ENCODE results near the gene GAPDHS. TPM values are rescaled to one million over a fixed set of nuclear protein-coding genes. Genes with fewer than 3 reads are reported as not detected.

The GAPDHS gene
- total and polyA plus RNA-seq, 2 of the 13 experiments (the other 11 are each of a cell fraction or from before 2014, with no cell fraction given): not detected

- TF ChIP-seq ZNF570 (CRISPR knock-in tag; IDR thresholded peaks at IDR 0.05; ENCODE audit: borderline replicate concordance) (no peak), ZFP90 (CRISPR knock-in tag; IDR thresholded peaks at IDR 0.05; ENCODE audit: borderline replicate concordance) (no peak), ARNTL (CRISPR knock-in tag; IDR thresholded peaks at IDR 0.05) (0 out of 2 replicates have a peak, but pooled peaks have one; percentile 37), NFE2 (CRISPR knock-in tag; IDR thresholded peaks at IDR 0.05) (no peak), ZNF691 (CRISPR knock-in tag; IDR thresholded peaks at IDR 0.05; ENCODE audit: borderline replicate concordance, low read depth) (no peak), ZNF235 (CRISPR knock-in tag; IDR thresholded peaks at IDR 0.05; ENCODE audit: borderline replicate concordance) (no peak), ZC3H13 (CRISPR knock-in tag; IDR thresholded peaks at IDR 0.05) (no peak), SNAI1 (CRISPR knock-in tag; IDR thresholded peaks at IDR 0.05; ENCODE audit: borderline replicate concordance) (no peak), XRCC5 (optimal IDR thresholded peaks at IDR 0.05; ENCODE audit: low read length) (no peak), ARID2 (CRISPR knock-in tag; IDR thresholded peaks at IDR 0.05; ENCODE audit: borderline replicate concordance) (no peak), NR2F2 (IDR thresholded peaks at IDR 0.05; ENCODE audit: borderline replicate concordance, low read depth) (peak; percentile 79), GTF2F1 (IDR thresholded peaks at IDR 0.05; ENCODE audit: low read length) (no peak), ZNF317 (CRISPR knock-in tag; IDR thresholded peaks at IDR 0.05) (no peak), RNF219 (CRISPR knock-in tag; IDR thresholded peaks at IDR 0.05) (no peak), ZNF839 (CRISPR knock-in tag; IDR thresholded peaks at IDR 0.05; ENCODE audit: borderline replicate concordance) (no peak), GABPA (IDR thresholded peaks at IDR 0.05; ENCODE audit: low read depth, low read length) (no peak), GABPA (CRISPR knock-in tag; IDR thresholded peaks at IDR 0.05; ENCODE audit: low read depth) (no peak), MAF1 (CRISPR knock-in tag; IDR thresholded peaks at IDR 0.05; ENCODE audit: borderline replicate concordance) (no peak), SNAPC5 (CRISPR knock-in tag; IDR thresholded peaks at IDR 0.05; ENCODE audit: borderline replicate concordance) (no peak), ZNF800 (CRISPR knock-in tag; IDR thresholded peaks at IDR 0.05) (no peak), ZNF609 (CRISPR knock-in tag; IDR thresholded peaks at IDR 0.05; ENCODE audit: borderline replicate concordance) (0 out of 2 replicates have a peak, but pooled peaks have one; percentile 58)
Measured at GRCh38 chr19:35486268-35486708, 47.0 kb upstream of the GAPDHS start (continued).
